PC-3 (cell line): ENCODE measurements around the gene AFTPH. TPM values are rescaled to one million over a fixed set of nuclear protein-coding genes. Genes with fewer than 3 reads are reported as not detected.
A peak's percentile ranks its signal among the peaks of the same experiment; 100 is the strongest.

Experiments
- ATAC-seq: fragments of 200-7000 bp; cut with Tn5 transposase; 2 replicates; pipeline ENCODE4 v1.9.1; 2020; ENCODE audit warnings: mild to moderate bottlenecking, moderate library complexity
- BruUV-seq: library from RNA; stranded (reverse); fragments of 400-500 nt; replicated peaks from 2 replicates; lab custom pipeline; 2021; lab: Mats Ljungman, UMichigan
- CTCF ChIA-PET: fragments of 300-600 bp; sonication (Branson Sonifier 250); formaldehyde crosslinking; loops from one replicate; lab custom pipeline; 2022; ENCODE audit warnings: antibody characterized with exemption; lab: Charles Lee
- POLR2A ChIA-PET: fragments of 300-600 bp; sonication (Branson Sonifier 250); formaldehyde crosslinking; loops from one replicate; lab custom pipeline; 2022; ENCODE audit warnings: antibody characterized with exemption; ENCODE audit not compliant: unreplicated experiment; lab: Charles Lee
- DNase-seq: peaks from one replicate; pipeline ENCODE4 v3.0.0-alpha.2; 2015
- H2AFZ ChIP-seq: fragments of 300-600 bp; sonication (generic); 2 replicates; pipeline ENCODE4 v1.6.0; 2016; ENCODE audit warnings: antibody characterized with exemption, low read length
- H3F3A ChIP-seq: fragments of 300-600 bp; sonication (generic); one replicate; pipeline ENCODE4 v1.6.0; 2017; ENCODE audit warnings: antibody characterized with exemption, low read length, control low read depth, mild to moderate bottlenecking; ENCODE audit not compliant: unreplicated experiment
- H3K27ac ChIP-seq: fragments of 300-600 bp; sonication (generic); 2 replicates; pipeline ENCODE4 v1.5.1; 2016; ENCODE audit warnings: mild to moderate bottlenecking, low read length
- H3K27me3 ChIP-seq: fragments of 300-600 bp; sonication (generic); 2 replicates; pipeline ENCODE4 v1.6.1; 2016; ENCODE audit warnings: low read length, mixed read lengths
- H3K36me3 ChIP-seq: fragments of 300-600 bp; sonication (generic); 2 replicates; pipeline ENCODE4 v1.6.1; 2016; ENCODE audit warnings: low read depth, mixed run types, low read length, mixed read lengths
- H3K4me1 ChIP-seq: fragments of 300-600 bp; sonication (generic); 2 replicates; pipeline ENCODE4 v1.5.1; 2016; ENCODE audit warnings: low read length; ENCODE audit not compliant: insufficient read depth
- H3K4me2 ChIP-seq: fragments of 300-600 bp; sonication (generic); 2 replicates; pipeline ENCODE4 v1.6.0; 2016; ENCODE audit warnings: low read length
- H3K4me3 ChIP-seq: fragments of 300-600 bp; sonication (generic); 2 replicates; pipeline ENCODE4 v1.5.1; 2016; ENCODE audit warnings: mild to moderate bottlenecking, low read length, mixed read lengths
- H3K79me2 ChIP-seq: fragments of 300-600 bp; sonication (generic); 2 replicates; pipeline ENCODE4 v1.6.1; 2017; ENCODE audit warnings: low read length, mixed read lengths
- H3K9ac ChIP-seq: fragments of 300-600 bp; sonication (generic); 2 replicates; pipeline ENCODE4 v1.6.0; 2016; ENCODE audit warnings: mild to moderate bottlenecking, low read length
- H3K9me2 ChIP-seq: fragments of 300-600 bp; sonication (generic); replicated peaks from 2 replicates; pipeline ENCODE4 v1.6.1; 2016; ENCODE audit warnings: mixed run types, low read length, mixed read lengths
- H3K9me3 ChIP-seq: fragments of 300-600 bp; sonication (generic); 2 replicates; pipeline ENCODE4 v1.6.1; 2016; ENCODE audit warnings: low read length, mixed read lengths
- H4K20me1 ChIP-seq: fragments of 300-600 bp; sonication (generic); 2 replicates; pipeline ENCODE4 v1.6.1; 2016; ENCODE audit warnings: low read length, mixed read lengths
- CTCF ChIP-seq: fragments of 300-600 bp; sonication (generic); conservative IDR thresholded peaks from 2 replicates; pipeline ENCODE4 v1.5.1; 2017; ENCODE audit warnings: antibody characterized with exemption, low read depth, mild to moderate bottlenecking, low read length
- EZH2 ChIP-seq: fragments of 300-600 bp; sonication (generic); IDR thresholded peaks from one replicate; pipeline ENCODE4 v1.6.1; 2017; ENCODE audit warnings: antibody characterized with exemption, mild to moderate bottlenecking, low read length; ENCODE audit not compliant: unreplicated experiment
- EZH2phosphoT487 ChIP-seq: fragments of 300-600 bp; sonication (generic); IDR thresholded peaks from 2 replicates; pipeline ENCODE4 v1.6.1; 2018; ENCODE audit warnings: mild to moderate bottlenecking, antibody characterized with exemption, low read length, borderline replicate concordance
- intact Hi-C: fragments of 100-400 bp; cut with micrococcal nuclease; formaldehyde crosslinking; loops from 2 replicates; pipeline ENCODE4 v1.9.0; 2023
- total RNA-seq: library from RNA; depleted of rRNA; stranded (reverse); fragments of >200 nt; gene quantifications from 2 replicates; pipeline ENCODE4 v1.2.3, GENCODE V29; 2014

Gene AFTPH
- total RNA-seq, 1 experiment from 2014 or later = 26.6 TPM

GRCh38 chr2:64626963-64627760, 103.0 kb downstream of the AFTPH start:
- no peak for DNase-seq
- Histone ChIP-seq H3K4me3 (no peak overlapping the region), H3K27ac (no peak overlapping the region), H3K9me3 (no peaks in the 10 kb centered on the region), H3K9me2 (no peaks in the 10 kb centered on the region), H3K36me3 (peaks cover 8% of the 10 kb centered on the region; the same call in 1 of the 2 replicates), H3K27me3 (no peaks in the 10 kb centered on the region), H2AFZ (no peak overlapping the region), H3K4me1 (no peaks in the 10 kb centered on the region), H3K79me2 (0 out of 2 replicates have a peak, but pooled peaks cover under 1% of the 10 kb centered on the region), H4K20me1 (no peaks in the 10 kb centered on the region), H3K9ac (no peak overlapping the region), H3F3A (no peaks in the 10 kb centered on the region), H3K4me2 (no peak overlapping the region)
- POLR2A ChIA-PET = no interaction called here
- CTCF ChIA-PET = no interaction called here
- no peak for TF ChIP-seq EZH2phosphoT487
- no peak for TF ChIP-seq EZH2
- TF ChIP-seq CTCF = no peak
- no peak for ATAC-seq
- intact Hi-C loops = no loop called here
- BruUV-seq = no TSS peak

- Histone ChIP-seq H3K27me3 (no peaks in the 10 kb centered on the region), H3K9me2 (no peaks in the 10 kb centered on the region), H3K9me3 (no peaks in the 10 kb centered on the region), H2AFZ (no peak overlapping the region), H3F3A (no peaks in the 10 kb centered on the region), H3K79me2 (peaks cover 10% of the 10 kb centered on the region), H3K4me3 (no peak overlapping the region), H3K27ac (no peak overlapping the region), H4K20me1 (no peaks in the 10 kb centered on the region; the same call in 1 of the 2 replicates), H3K4me1 (no peaks in the 10 kb centered on the region), H3K4me2 (no peak overlapping the region), H3K36me3 (peaks cover 16% of the 10 kb centered on the region; the same call in 1 of the 2 replicates), H3K9ac (no peak overlapping the region)
- no peak for ATAC-seq
- ChIA-PET POLR2A (no interaction called here), CTCF (no interaction called here)
- no peak for DNase-seq
- BruUV-seq = TSS peak; percentile 3
- TF ChIP-seq CTCF = no peak
- TF ChIP-seq EZH2 = no peak
- no peak for TF ChIP-seq EZH2phosphoT487
- intact Hi-C loops = no loop called here
These were observed 104.0 kb downstream of the AFTPH start for GRCh38 chr2:64627860-64628841.
